Measurements from ENCODE around the gene SLU7. TPM values are rescaled to one million over a fixed set of nuclear protein-coding genes. Genes with fewer than 3 reads are reported as not detected.

SLU7 gene
- total RNA-seq, 1 experiment from 2014 or later: 43.6 TPM

GRCh38 chr5:160439205-160439600, 20.3 kb upstream of the SLU7 start:
- no peaks in the 10 kb centered on the region for H3K36me3 ChIP-seq (ENCODE audit: control insufficient read depth in 1 of 2, insufficient read depth in 2 of 2, low read length in 2 of 2)
- H3K4me1 ChIP-seq (ENCODE audit: control insufficient read depth in 1 of 2, insufficient read depth in 2 of 2, low read length in 2 of 2): peaks cover 0 to 15% of the 10 kb centered on the region in 2 experiments; a peak in 1 of 4 replicates
- H3K9ac ChIP-seq (ENCODE audit: low read length): no peak overlapping the region
- ChIA-PET CTCF (interaction anchor here (0.5 to 3.1 kb wide), 21 partner anchors 7 to 358 kb away, joined by 3 to 21 read pairs (median 5); partner anchors contain the start of genes PTTG1 and SLU7), POLR2A (interaction anchor here (0.9 kb wide), 1 partner anchor 20 kb away, joined by 3 read pairs; the partner anchor contains the start of gene SLU7), RAD21 (ENCODE audit: low non-redundant PET in 1 of 2, low total read pairs in 2 of 2, uncharacterized antibody in 2 of 2, unreplicated experiment in 2 of 2) (interaction anchor here in 1 of 2 experiments (1.3 kb wide), 1 partner anchor 21 kb away, joined by 3 read pairs; no protein-coding TSS in a partner anchor)
- peak; percentile 93 for ATAC-seq
- H3K9me3 ChIP-seq (ENCODE audit: control insufficient read depth in 1 of 2, insufficient read depth in 1 of 2, low read depth in 1 of 2, low read length in 2 of 2): no peaks in the 10 kb centered on the region
- peak; percentile 66 for DNase-seq (ENCODE audit: low read depth, low spot score)
- no peaks in the 10 kb centered on the region for H3K79me2 ChIP-seq (ENCODE audit: insufficient read depth, low read length)
- H4K20me1 ChIP-seq (ENCODE audit: insufficient read depth): no peaks in the 10 kb centered on the region
- H3K27ac ChIP-seq (ENCODE audit: low read depth, low read length): no peak overlapping the region
- intact Hi-C loops (cut with micrococcal nuclease): no loop called here
- peak overlapping the region; percentile 83 for H3K4me2 ChIP-seq (ENCODE audit: low read length)
- H3K27me3 ChIP-seq (ENCODE audit: insufficient read depth, low read length): no peaks in the 10 kb centered on the region
- H2AFZ ChIP-seq (ENCODE audit: low read depth, low read length, poor library complexity, severe bottlenecking): peak overlapping the region; percentile 93
- peak overlapping the region; percentile 36 to 51 for H3K4me3 ChIP-seq (replicated peaks in 1 of 2; ENCODE audit: low read depth in 1 of 2, low read length in 2 of 2)
- no TSS peak for BruUV-seq (replicated peaks)
- H3K9me2 ChIP-seq (ENCODE audit: insufficient read depth): no peaks in the 10 kb centered on the region; the same call in 1 of the 2 replicates
- TF ChIP-seq RAD21 (IDR thresholded peaks at IDR 0.05; ENCODE audit: low read depth) (peak; percentile 58), FOSL1 (IDR thresholded peaks at IDR 0.05; ENCODE audit: low read depth) (no peak), ELF1 (IDR thresholded peaks at IDR 0.05; ENCODE audit: borderline replicate concordance, low read depth) (no peak), EZH2 (IDR thresholded peaks at IDR 0.05) (no peak), ZBTB33 (IDR thresholded peaks at IDR 0.05; ENCODE audit: extremely low read depth, insufficient replicate concordance, low read length) (no peak), ZNF274 (IDR thresholded peaks at IDR 0.05; ENCODE audit: low read depth, low read length) (no peak), CBX3 (IDR thresholded peaks at IDR 0.05; ENCODE audit: low read depth) (peak; percentile 57; the same call in 1 of the 2 replicates), SP1 (IDR thresholded peaks at IDR 0.05; ENCODE audit: low read depth) (no peak), CTCF (IDR thresholded peaks at IDR 0.05 in 2 of 3, conservative IDR thresholded peaks at IDR 0.05 in 1 of 3; ENCODE audit: borderline replicate concordance in 1 of 3, insufficient read depth in 1 of 3, low read depth in 2 of 3, low read length in 2 of 3) (peak; percentile 54 to 94 (median 90)), EGR1 (IDR thresholded peaks at IDR 0.05; ENCODE audit: low read depth) (no peak), SIN3A (IDR thresholded peaks at IDR 0.05; ENCODE audit: low read depth) (no peak), YY1 (IDR thresholded peaks at IDR 0.05; ENCODE audit: extremely low read depth, insufficient replicate concordance, low read depth, low read length) (no peak), MAX (IDR thresholded peaks at IDR 0.05) (no peak), TCF7L2 (IDR thresholded peaks at IDR 0.05; ENCODE audit: borderline replicate concordance, extremely low read depth, insufficient read depth, insufficient read length) (no peak), JUND (IDR thresholded peaks at IDR 0.05) (no peak)
